ENCODE data around the gene RELL1. TPM values are rescaled to one million over a fixed set of nuclear protein-coding genes. Genes with fewer than 3 reads are reported as not detected.
"Not testable (repeated sequence)": the region's sequence is repeated elsewhere in the genome, so short reads cannot be mapped to it uniquely, and the experiment has no call there.

RELL1 gene
- polyA plus RNA-seq, 3 donors, result 1.5 to 9.3 (median 5.3) TPM

GRCh38 chr4:37673538-37674192, 12.5 kb downstream of the RELL1 start:
- 82 to 95% (median 86%) methylated on average over 4 of the region's 4 CpGs for WGBS, 3 donors
- H3K27ac ChIP-seq (ENCODE audit: low read depth, low read length), result no peak overlapping the region

- H3K27ac ChIP-seq (ENCODE audit: low read depth, low read length), result no peak overlapping the region
- WGBS, 3 donors, result 50 to 77% (median 51%) methylated on average over 2 of the region's 2 CpGs
Measured at GRCh38 chr4:37671072-37671471, 15.1 kb downstream of the RELL1 start.

DNA sequence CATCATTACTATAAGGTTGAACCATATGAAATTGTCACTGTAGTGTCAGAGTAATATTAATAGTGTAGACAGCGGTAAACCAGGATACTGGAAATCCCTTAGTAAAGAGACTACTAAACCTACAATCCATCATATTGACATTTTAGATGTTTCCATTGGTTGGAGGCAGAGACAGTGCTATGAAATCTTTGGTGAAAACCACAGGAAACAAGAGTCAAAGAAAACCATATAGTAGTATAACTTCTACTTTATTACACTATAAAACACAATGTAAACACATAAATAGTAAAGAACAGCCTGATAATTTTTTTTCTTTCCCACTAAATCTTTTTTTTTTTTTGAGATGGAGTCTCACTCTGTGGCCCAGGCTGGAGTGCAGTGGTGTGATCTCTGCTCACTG, 15.9 kb downstream of the RELL1 start:
- WGBS, 3 donors, result 93 to 100% (median 99%) methylated on average over 1 of the region's 1 CpG
- no peak overlapping the region for H3K27ac ChIP-seq (ENCODE audit: low read depth, low read length)

GRCh38 chr4:37669124-37669523, 17.1 kb downstream of the RELL1 start:
- H3K27ac ChIP-seq (ENCODE audit: low read depth, low read length), result not testable (repeated sequence)
- WGBS, 3 donors, result 91 to 100% (median 94%) methylated on average over 5 to 18 of the region's 26 CpGs

GRCh38 chr4:37667197-37668100, 18.7 kb downstream of the RELL1 start:
- WGBS, 3 donors, result 74 to 82% (median 79%) methylated on average over 2 of the region's 2 CpGs
- no peak overlapping the region for H3K27ac ChIP-seq (ENCODE audit: low read depth, low read length)

GRCh38 chr4:37666625-37667071, 19.5 kb downstream of the RELL1 start:
- WGBS, 3 donors, result 37 to 64% (median 38%) methylated on average over 6 of the region's 6 CpGs
- H3K27ac ChIP-seq (ENCODE audit: low read depth, low read length), result no peak overlapping the region

DNA sequence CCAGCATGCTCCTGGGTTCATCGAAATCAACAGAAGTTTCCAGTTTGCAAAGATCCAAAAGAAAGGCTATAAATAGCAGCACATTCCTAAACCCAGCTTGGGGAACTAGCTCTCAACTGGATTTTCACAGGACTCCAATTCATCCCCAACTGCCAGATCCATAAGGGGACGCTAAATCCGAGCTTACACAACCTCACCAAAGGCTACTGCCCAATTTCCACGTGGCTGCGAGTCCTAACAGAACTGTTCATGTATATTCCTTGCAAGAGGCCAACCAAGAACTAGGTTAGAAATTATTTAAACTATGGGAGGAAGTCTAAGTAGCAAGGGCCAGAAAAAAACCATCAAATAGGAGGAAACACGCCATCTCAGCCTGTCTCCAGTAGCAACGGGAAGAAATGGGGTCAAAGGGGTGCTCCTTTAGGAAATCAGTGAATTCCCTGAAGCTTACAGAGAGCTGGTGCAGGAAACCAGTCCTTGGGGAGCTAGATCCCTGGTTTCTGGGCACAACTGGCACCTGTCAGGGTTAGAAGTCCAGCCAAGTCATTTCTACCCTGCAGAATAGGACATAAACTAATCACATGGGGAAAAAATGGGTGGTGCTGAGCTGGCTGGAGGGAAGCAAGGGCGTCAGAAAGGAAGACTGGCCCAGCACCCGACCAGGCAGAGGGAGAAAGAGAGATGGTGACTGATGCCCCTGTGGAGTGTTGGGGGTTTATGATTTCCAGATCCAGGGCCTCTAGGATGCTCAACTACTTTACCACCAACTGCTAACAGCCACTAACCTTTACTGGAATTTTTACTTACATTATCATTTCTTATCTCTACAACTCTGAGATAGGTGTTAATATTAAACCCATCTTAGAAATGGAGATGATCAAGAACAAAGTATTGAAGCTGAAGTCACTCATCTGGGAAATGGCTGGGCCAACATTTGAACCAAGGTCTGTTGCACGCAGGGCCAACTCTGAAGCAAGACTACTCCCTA, 20.5 kb downstream of the RELL1 start:
- 52 to 77% (median 56%) methylated on average over 10 of the region's 10 CpGs for WGBS, 3 donors
- H3K27ac ChIP-seq (ENCODE audit: low read depth, low read length), result peak overlapping the region; percentile 64

DNA sequence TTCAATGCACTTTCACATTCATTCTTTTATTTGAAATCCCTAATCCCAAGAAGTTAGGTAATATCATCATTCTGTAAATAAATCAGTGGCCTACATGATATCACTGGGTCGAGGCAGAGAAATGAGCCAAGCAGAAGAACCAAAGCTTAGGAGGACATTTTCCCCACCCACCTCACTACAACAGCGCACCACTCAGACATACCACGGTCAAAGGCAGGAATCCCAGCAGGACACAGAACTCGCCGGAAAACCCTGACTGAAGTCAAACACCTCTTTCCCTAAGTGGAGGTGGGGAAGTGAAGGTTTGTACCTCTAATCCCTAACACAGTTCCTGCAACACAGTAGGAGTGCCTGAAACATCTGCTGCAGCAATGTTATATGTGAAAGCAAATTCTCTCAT, 21.5 kb downstream of the RELL1 start:
- no peak overlapping the region for H3K27ac ChIP-seq (ENCODE audit: low read depth, low read length)
- WGBS, 3 donors, result 45 to 67% (median 51%) methylated on average over 5 of the region's 5 CpGs

- H3K27ac ChIP-seq (ENCODE audit: low read depth, low read length), result peak overlapping the region; percentile 11
- WGBS, 3 donors, result 72 to 83% (median 81%) methylated on average over 7 of the region's 7 CpGs
Measured at GRCh38 chr4:37663552-37663951, 22.6 kb downstream of the RELL1 start.

DNA sequence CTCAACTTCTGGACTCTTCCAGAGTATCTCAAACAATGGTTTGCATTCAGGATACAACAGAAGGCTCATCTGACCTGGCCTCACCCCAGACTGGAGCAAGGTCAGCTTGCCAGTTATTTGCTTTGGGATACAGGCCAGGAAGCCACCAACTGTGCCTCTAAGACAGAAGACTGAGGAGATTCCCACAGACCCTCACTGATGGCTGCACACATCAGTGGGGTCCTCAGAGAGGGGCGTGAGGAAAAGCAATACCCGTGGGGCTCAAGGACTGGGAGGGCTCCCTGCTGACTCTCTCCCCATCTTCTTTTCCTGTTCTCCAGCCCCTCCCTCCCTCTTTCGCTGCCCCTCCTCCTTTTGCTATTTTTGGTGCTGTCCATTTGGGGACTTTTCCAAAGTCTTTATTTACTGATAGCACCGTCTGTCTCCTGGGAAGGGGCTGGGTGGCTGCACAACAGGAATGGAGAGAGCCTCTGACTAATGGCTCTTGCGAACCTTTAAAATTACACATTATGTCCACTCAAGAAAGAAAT, 23.2 kb downstream of the RELL1 start:
- 49 to 62% (median 49%) methylated on average over 5 of the region's 5 CpGs for WGBS, 3 donors
- H3K27ac ChIP-seq (ENCODE audit: low read depth, low read length), result peak overlapping the region; percentile 1

GRCh38 chr4:37662251-37662650, 23.9 kb downstream of the RELL1 start:
- 24 to 39% (median 31%) methylated on average over 1 of the region's 1 CpG for WGBS, 3 donors
- peak overlapping the region; percentile 1 for H3K27ac ChIP-seq (ENCODE audit: low read depth, low read length)

GRCh38 chr4:37661772-37662171, 24.4 kb downstream of the RELL1 start:
- no peak overlapping the region for H3K27ac ChIP-seq (ENCODE audit: low read depth, low read length)
- WGBS, 3 donors, result 51 to 75% (median 52%) methylated on average over 3 of the region's 3 CpGs

GRCh38 chr4:37659696-37660095, 26.5 kb downstream of the RELL1 start:
- 82 to 88% (median 87%) methylated on average over 3 of the region's 3 CpGs for WGBS, 3 donors
- H3K27ac ChIP-seq (ENCODE audit: low read depth, low read length), result no peak overlapping the region

GRCh38 chr4:37656649-37657048, 29.5 kb downstream of the RELL1 start:
- no peak overlapping the region for H3K27ac ChIP-seq (ENCODE audit: low read depth, low read length)
- WGBS, 3 donors, result 90 to 97% (median 94%) methylated on average over 4 of the region's 4 CpGs

DNA sequence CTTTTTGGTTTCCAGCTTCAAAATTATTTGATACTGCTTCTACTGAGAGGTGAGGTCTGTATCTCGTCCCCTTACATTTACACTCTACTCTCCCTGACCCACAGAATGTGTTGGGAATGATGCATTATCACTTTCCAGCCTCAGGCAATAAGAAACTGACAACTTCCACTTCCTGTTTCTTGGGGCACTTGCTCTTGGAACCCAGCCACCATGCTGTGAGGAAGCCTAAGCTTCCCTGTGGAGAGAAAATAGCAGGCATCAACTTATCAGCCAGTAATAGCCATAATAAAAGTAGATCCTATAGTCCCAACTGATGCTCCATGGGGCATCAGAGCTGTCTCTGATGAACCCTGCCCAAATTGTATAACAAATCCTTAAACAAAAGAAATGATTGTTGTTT, 32.6 kb downstream of the RELL1 start:
- no peak overlapping the region for H3K27ac ChIP-seq (ENCODE audit: low read depth, low read length)
- WGBS, 3 donors, result 89 to 95% (median 91%) methylated on average over 1 of the region's 1 CpG

DNA sequence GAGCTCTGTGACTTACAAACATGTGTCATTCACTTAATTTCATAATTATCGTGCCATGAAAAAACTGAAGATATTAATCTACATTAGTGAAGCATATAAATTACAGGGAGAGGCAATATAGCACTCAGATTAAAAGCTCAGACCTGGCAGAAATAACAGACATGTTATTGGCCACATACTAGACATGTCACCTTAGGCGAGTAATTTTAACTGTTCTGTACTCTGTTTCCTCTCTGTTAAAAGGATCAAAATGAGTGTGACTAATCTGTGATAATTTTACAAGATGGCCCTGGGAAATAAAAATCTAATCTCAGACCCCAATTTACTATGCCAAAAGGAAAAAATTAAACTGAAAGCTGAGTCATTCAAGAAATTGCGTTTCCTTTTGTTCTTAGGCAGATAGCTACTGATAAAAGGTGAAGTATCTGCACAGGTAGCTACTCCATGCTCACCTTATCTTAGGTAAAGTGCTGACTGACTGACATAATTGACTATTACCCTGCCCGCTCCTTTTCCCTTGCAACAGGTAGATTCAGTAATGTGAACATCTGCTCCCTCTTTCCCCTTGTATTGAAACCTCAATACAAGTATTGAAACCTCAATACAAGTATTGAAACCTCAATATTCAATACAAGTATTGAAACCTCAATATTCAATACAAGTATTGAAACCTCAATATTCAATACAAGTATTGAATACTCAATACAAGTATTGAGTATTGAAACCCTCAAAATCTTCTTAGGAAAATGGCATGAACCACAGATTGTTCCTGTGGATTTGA, 33.2 kb downstream of the RELL1 start:
- WGBS, 3 donors, result 83 to 91% (median 85%) methylated on average over 4 of the region's 4 CpGs

GRCh38 chr4:37651781-37652377, 34.3 kb downstream of the RELL1 start:
- H3K27ac ChIP-seq (ENCODE audit: low read depth, low read length), result no peak overlapping the region
- WGBS, 3 donors, result 89 to 97% (median 94%) methylated on average over 13 of the region's 13 CpGs

More for the DNA sequence above, 33.2 kb downstream of the RELL1 start:
- no peak overlapping the region for H3K27ac ChIP-seq (ENCODE audit: low read depth, low read length)

All from adipose tissue (tissue), 3 donors.